K562 treated with DMSO at 1 percent for 48 hours (cell line): ENCODE measurements around the gene OR2G3. TPM values are rescaled to one million over a fixed set of nuclear protein-coding genes. Genes with fewer than 3 reads are reported as not detected.

Experiments
- total RNA-seq: library from RNA; unstranded; fragments of 300-600 nt; gene quantifications from 2 replicates; pipeline ENCODE4 v1.2.3, GENCODE V29; 2022; ENCODE audit warnings: low replicate concordance; ENCODE audit errors: extremely low read depth

Gene OR2G3
- not detected in 2 replicates for total RNA-seq

DNA sequence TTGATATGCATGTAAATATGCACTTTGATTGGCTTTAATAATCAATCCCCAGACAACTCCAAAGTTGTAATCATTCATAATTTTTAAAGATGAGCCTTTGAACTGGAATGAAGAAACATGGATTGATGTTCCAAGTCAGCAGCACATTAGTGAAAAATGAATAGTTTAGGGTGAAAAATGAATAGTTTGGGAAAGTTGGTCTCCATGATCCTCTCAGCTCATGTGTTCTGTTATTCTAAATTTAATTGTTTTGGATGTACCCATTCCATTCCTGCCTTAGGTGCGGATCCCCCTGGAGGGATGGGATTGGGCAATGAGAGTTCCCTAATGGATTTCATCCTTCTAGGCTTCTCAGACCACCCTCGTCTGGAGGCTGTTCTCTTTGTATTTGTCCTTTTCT is at the start of gene OR2G3:
Gene OR2G3, plus strand, starts transcription at position 301 of the 400 bp plus-strand sequence. Its CDS starts 0 bp downstream, at position 301.

DNA sequence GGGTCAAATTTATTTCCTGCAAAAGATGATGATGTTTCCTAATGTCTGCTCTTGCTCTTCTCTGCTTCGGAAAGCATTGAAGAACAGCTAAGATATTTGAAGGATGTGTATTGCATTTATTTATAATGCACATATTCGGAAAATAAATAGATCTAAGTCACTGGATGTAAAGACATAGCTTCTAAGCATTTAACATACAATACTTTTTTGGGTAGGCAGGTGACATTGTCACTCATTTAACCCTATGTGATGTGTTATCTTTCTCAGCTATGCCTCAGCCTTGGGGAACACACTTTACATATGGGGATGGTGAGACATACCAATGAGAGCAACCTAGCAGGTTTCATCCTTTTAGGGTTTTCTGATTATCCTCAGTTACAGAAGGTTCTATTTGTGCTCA is 17.3 kb upstream of the OR2G3 start, which contains the start of gene OR2G2:
Gene OR2G2, plus strand, starts transcription at position 301 of the 400 bp plus-strand sequence. Its CDS starts 0 bp downstream, at position 301.

Other genes starting within 250 kb of the OR2G3 start
- gene NLRP3, start 189.4 kb upstream of the OR2G3 start, total RNA-seq = not detected in 2 replicates
- not detected in 2 replicates for gene OR2B11, start 147.5 kb upstream of the OR2G3 start, total RNA-seq
- not detected in 2 replicates for gene OR2C3, start 69.1 kb upstream of the OR2G3 start, total RNA-seq
- gene GCSAML, start 56.5 kb upstream of the OR2G3 start, total RNA-seq = not detected in 2 replicates
- not detected in 2 replicates for gene OR2G2, start 17.2 kb upstream of the OR2G3 start, total RNA-seq
- gene OR13G1, start 74.2 kb downstream of the OR2G3 start, total RNA-seq = not detected in 2 replicates
- gene OR6F1, start 111.1 kb downstream of the OR2G3 start, total RNA-seq = not detected in 2 replicates
- gene OR14K1, start 133.0 kb downstream of the OR2G3 start, total RNA-seq = not detected in 2 replicates
- gene OR14A2, start 142.6 kb downstream of the OR2G3 start, total RNA-seq = not detected in 2 replicates
- gene OR1C1, start 155.0 kb downstream of the OR2G3 start, total RNA-seq = not detected in 2 replicates
- not detected in 2 replicates for gene OR14A16, start 218.5 kb downstream of the OR2G3 start, total RNA-seq
- not detected in 2 replicates for gene OR11L1, start 236.3 kb downstream of the OR2G3 start, total RNA-seq